CD4-positive, alpha-beta T cell treated with Interferon alpha-2 for 1 hour (primary cell): ENCODE data around the gene UNC13D.

Experiments used
- DNase-seq, 2 donors: peaks; one replicate each; pipeline ENCODE4 v3.0.0-alpha.2; 2020 to 2022

Gene UNC13D

GRCh38 chr17:75791254-75791653, 53.0 kb downstream of the UNC13D start:
- no peak for DNase-seq

- DNase-seq = peak; percentile 92 to 93
Measured at GRCh38 chr17:75785016-75785890, 59.0 kb downstream of the UNC13D start.

DNA sequence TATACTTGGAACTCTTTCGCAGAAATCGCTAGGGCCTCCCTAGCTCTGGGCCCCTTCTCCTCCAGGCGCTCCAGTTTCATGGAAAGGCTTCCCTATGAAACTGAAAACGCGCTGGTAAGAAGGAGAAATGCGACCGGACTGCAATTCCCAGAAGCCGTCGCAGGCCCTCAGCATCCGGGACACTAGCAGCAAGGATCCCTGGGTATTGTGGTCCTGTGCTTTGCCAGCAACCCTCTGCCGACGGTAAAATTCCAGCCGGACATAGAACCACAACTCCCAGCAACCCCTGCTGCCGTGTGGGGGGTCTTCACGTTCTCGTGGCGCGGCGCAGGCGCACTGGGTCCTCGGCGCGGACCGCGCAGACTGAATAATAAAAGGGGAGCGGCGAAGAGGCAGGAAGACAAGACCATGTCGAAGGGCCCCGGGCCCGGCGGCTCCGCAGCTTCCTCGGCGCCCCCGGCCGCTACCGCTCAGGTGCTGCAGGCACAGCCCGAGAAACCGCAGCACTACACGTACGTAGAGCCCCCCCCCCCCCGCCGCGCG, 59.7 kb downstream of the UNC13D start, which contains the start of gene UNK:
TSS of gene UNK (plus strand) at position 334 of the 543 bp plus-strand sequence. CDS start at position 409, 75 bp downstream.
- DNase-seq = peak; percentile 99

- DNase-seq = no peak
Measured at GRCh38 chr17:75783803-75784472, 60.3 kb downstream of the UNC13D start.

DNA sequence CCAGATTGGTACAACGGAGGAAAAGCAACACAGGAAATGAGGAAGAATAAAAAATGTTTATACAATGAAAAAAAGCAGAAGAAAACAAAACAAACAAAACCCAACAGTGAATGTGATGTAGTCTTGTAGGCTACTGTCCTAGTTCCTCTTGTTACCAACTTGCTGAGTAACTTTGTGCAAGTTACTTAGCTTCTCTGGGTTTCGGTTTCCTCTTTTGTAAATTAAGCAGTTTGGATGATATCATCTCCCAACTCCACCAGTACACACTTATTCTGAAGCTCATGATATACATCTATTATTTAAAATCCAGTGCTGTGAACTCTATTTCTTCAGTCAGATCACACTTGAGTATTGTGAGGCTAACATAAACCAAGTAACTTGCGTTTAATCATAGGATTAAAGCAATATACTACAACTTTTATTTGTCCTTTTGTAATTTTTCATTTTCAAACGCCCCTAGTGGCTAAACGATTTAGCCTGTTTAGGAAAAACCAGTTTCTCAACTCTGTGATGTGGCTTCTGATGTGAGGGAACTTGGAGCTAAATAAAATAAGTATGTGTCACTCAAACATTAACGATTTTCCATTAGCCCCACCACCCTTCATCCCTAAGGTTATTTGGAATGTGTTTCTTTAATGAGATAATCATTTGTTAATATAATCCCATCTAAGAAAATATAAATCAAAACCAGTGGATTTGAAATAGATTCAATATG, 61.0 kb downstream of the UNC13D start:
- peak; percentile 33 to 85 for DNase-seq

GRCh38 chr17:75779987-75780889, 64.0 kb downstream of the UNC13D start:
- no peak for DNase-seq

DNA sequence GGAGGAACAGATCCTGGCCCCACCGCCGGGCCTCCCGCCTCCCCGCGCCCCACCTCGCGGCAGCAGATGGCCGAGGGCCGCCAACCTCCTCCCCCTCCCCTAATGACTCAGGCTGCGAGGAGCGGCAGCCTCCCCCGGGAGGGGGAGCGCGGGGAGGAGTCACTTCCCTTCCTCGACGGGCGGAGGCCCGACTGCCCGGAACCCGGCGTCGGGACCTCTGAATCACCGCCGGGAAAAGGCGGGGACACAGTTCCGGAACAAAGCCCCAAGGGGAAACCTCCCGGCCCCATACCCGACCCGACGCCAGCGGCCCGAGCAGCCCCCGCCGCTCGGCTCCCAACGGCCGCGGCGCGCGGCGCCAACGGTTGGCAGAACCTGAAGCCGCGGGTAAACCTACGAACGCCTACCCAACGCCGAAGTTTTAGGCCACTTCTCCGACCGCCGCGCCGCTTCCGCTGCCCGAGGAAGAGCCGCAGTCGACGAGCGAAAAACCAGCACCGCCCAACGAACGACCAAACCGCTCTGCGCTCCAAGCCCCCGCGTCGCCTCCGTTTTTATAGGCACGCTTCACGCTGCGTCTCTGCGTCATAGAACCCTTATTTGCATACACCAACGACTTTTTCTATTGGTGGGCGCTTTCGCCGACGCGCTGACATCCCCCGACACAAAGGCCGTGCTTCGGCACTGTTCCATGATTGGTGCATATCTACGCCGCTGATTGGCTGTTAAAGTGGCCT, 64.8 kb downstream of the UNC13D start:
- DNase-seq = peak; percentile 99

DNA sequence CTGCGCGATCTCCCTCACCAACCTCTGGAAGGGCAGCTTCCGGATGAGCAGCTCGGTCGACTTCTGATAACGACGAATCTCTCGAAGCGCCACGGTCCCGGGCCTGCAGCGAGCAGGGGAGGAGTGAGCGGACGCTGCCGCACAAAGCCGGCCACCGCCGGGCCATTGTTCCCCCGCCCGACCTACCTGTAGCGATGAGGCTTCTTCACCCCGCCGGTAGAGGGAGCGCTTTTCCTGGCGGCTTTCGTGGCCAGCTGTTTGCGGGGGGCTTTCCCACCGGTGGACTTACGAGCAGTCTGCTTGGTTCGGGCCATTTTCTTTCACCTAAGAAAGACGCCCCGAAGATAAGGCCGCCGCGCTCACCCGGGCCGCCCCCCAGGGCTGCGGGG, 65.3 kb downstream of the UNC13D start:
- peak in 1 of 2 donors; percentile 87 for DNase-seq

DNA sequence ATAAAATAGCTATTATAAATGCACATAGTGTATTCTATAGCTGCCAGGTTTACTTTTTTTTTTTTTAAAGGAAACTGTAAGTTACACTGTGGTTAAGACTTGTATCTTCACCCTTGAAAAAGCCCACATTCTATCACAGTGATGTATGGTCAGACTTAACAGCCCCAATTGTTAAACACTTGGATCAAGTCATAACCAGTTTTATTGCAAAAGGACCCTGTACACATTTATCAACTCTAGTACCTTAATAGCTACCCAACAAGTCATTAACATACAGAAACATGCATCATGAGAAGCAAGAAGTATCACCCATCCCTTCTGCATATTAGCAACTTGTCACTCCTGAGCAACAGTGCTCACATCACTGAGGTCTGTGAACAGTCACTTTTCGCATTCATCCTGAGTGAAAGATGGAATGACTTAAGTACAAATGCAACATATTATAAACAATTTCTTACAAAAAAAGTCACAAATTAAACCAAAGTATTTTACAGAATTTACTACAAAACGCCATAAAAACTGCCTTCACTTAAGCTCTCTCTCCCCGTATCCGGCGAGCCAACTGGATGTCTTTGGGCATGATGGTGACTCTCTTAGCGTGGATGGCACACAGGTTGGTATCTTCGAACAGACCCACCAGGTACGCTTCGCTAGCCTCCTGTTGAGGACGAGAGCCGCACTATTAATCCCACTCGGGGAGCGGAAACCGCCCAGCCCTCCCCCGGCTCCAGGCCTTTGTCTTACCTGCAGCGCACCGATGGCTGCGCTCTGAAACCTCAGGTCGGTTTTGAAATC, 65.9 kb downstream of the UNC13D start:
- DNase-seq = peak; percentile 28 to 39

DNA sequence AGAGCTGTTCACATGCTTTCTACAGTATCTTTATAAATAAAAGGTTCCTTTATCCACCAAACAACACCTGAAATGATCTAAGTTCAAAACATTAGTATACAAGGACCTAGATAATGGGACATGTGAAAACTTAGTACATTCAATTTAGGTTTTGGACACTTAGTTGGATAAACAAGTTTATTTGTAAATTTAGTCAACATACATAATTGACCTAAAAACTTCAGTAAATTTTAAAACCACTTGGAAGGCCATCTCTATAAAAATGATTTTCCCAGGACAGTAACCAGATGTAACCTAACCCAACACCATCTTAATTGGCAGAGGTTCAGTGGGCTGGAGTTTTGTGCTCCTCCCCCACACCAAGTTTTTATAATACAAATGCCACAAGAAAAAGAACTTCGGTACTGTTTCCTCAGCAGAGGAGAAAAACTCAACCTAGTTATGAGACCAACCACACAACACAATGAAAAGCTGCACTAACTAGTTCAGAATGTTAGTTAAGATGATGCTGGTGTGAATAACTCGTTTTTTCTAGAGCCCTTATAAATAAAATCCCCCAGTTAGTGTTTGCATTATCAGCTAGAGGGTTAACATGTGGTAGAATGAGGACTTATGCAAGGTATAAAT, 66.8 kb downstream of the UNC13D start:
- DNase-seq = peak in 1 of 2 donors; percentile 49
